ENCODE measurements around the gene PACRG.

DNA sequence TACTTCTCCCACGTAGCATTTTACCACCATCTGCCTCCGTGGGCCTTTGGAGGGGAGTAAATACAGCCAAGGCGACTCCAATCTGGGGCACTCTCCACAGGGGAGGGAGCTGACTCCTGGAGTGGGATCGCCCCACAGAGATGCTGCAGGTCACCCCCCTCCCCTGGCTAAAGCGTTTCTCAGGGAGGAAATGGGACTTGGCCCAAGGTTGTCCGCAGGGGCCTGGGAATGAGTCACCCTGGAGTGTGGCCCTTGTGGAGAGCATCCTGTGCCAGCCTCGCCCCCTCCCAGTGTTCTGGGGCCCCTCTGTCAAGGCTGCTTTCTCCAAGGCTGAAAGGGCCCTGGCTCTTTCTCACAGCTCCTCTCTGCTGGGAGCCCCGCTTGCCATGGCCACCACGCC, 602.2 kb downstream of the PACRG start:
- TF ChIP-seq POLR2A (IDR thresholded peaks at IDR 0.05; ENCODE audit: low read length) (no peak), MAX (IDR thresholded peaks at IDR 0.05) (no peak), ZC3H11A (IDR thresholded peaks at IDR 0.05) (no peak), ZFP36 (IDR thresholded peaks at IDR 0.05; ENCODE audit: borderline replicate concordance, partially characterized antibody) (no peak)
